Fibroblast of skin of scalp (primary cell): Measurements from ENCODE around the gene LSMEM2.
"Not testable (repeated sequence)": the region's sequence is repeated elsewhere in the genome, so short reads cannot be mapped to it uniquely, and the experiment has no call there.

Experiments
- DNase-seq: peaks from one replicate; pipeline ENCODE4 v3.0.0-alpha.2; 2013

The LSMEM2 gene

DNA sequence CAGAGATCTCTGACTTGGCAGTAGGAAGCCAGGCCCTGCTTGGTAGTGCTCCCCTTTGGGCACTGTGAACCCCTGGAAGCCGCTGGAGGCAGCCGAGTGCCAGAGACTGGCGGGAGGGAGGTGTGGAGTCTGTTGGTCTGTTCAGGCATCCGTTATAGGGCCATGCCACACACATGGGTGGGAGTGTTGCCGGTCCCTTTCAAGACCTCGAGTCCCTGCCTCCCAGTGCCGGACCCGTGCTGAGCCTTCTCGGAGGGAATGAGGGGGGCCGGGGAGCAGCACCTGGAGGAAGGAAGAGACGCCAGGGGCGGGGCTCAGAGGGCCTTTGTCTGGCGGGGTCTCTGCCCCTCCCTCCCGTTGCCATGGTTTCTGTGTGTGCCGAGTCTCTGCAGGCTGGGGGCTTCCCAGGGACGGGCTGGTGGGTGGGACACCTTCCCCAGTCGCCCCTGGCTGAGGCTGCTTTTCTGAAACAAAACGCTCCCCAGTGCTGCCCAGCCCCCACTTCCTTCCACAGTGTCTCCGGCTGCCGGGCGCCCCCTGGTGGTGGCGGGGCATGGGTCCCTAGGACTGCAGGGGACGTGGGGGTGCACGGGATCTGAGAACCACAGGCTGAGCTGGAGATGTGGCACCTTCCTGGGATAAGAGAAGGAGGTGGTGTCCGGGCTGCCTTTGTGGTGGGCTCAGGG is 32.9 kb upstream of the LSMEM2 start:
- peak; percentile 93 for DNase-seq

DNA sequence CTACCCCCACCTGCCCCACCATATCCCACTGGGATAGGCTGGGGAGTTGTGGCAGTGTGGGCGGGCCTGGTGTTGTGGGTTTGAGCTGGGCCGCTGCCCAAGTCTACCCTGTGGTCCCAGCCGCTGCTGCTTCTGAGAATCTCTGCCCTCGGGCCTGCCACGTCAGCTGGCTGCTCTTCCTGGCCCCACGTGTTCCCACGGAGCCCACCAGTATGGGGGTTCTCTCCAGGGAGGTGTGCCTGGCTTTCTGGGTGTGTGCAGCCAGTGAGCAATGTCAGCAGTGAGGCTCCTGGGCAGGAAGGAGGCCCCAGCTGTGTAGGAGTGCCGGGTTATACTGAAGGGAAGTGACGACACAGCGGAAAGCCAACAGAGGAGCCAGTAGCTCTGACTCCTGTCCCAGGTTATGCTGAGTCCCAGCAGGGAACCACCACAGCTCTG is 32.4 kb upstream of the LSMEM2 start:
- peak; percentile 97 for DNase-seq

DNA sequence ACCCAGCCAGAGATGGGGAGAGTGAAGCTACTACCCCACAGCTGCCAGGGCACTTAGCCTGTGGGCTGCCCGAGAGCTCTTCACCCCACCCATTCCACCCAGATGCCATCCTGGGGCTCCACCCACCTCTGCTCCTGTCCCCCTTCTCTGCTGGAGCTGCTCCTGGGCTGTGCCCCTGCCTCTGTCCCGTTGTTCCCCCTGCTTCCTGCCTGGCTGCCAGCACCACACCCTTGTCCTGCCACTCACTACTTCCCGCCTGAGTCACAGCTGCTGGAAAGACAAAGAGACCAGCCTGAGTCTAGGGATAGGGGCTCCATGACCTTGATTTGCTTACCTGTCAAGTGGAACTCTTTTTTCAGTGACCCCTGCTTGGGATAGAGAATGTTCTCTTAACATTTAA is 30.5 kb upstream of the LSMEM2 start:
- peak; percentile 47 for DNase-seq

DNA sequence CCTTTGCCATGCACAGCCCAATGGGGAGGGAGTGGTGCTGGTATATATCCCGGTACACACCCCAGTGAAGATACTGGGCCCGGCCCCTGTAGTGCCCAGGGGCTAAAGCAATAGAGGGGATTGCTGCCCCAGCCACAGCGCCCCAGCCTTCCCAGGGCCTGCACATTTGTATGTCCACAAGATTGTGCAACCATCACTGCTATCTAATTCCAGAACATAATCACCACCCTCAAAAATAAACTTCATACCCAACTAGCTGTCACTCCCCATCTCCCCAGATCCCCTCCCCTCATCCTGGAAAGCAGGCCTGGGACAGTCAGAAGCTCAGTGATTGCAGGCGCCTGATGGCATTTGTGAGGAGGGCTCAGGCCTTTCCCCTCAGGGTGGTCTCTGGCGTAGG is 29.4 kb upstream of the LSMEM2 start:
- DNase-seq, result no peak

DNA sequence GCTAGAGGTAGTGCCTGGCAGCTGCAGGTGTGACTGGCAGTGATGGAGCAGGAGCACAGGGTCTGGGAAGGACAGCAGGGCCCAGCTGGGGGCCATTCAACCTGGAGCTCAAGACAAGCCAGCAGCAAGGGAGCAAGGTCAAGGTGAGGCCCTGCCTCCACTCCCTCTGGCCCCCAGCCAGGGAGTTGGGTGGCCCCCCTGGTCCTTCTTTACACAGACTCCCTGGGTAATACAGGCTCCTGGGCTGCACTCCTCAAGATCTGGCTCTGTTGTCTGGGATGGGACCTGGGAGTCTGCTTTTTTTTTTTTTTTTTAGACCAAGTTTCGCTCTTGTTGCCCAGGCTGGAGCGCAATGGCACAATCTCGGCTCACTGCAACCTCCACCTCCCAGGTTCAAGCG is 28.4 kb upstream of the LSMEM2 start:
- DNase-seq, result no peak

DNA sequence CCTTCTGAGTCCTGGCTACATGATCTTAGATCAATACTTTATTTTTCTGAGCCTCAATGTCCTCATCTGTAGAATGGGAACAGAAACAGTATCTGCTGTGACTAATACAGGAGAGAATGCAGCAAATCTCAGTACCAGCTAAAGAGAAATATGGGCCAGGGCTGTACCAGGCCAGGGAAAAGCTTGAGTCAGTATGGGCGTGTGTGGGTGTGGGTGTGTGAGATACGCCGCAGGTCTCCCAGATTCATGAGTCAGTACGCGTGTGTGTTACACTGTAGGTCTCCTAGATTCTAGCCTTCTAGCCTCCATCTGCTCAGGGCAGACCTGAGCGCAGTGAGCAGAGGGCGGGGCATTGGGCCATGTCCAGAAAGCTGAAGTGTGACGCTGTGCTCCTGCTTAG is 27.7 kb upstream of the LSMEM2 start:
- DNase-seq, result no peak

DNA sequence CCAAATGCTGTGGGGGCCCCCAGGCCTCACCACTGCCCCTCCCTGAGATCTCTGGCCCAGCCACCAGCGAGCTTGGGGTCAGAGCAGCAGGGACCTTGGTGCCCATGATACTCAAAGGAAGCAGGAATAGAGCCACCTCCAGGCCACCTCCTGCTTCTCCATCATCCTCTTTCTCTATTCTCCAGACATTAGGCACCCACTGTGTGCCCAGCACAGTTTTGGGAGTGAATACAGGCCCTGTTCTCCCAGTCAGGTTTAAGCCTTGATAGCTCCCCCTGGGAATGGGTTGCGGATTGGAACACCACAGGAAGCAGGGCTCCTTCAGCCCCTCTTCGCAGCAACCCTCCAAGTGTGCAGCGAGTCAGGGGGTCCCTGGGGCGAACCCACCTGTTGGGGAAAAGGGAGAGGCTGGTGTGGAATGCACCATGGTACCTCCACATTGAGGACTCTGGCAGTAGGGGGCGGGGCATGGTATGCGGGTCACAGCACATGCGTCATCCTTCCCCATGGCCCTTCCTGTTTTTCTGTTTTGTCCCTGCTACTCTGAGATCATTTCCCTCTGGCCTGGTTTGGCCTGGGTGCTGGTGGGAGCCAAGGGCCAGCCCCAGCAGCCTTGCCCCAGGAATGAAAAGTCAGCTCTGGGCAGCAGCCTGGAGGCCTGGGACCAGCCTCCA is 24.2 kb upstream of the LSMEM2 start:
- no peak for DNase-seq

DNA sequence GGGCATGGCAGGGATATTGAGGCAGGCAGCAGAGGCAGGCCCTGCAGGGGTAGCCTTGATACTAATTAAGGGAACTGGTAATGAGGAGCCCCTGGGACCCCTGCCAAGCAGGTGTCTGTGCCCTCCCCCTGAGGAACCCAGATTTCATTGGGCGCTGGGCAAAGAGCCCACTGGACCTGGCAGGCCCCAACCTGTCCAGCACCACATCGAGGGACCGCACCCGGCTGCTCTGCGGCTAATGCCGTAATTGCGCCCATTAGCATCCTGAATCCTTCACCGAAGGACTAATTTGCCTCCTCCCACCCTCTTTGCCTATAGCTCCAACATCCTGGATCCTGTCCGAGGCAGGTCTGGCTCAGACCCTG is 23.7 kb upstream of the LSMEM2 start:
- no peak for DNase-seq

DNA sequence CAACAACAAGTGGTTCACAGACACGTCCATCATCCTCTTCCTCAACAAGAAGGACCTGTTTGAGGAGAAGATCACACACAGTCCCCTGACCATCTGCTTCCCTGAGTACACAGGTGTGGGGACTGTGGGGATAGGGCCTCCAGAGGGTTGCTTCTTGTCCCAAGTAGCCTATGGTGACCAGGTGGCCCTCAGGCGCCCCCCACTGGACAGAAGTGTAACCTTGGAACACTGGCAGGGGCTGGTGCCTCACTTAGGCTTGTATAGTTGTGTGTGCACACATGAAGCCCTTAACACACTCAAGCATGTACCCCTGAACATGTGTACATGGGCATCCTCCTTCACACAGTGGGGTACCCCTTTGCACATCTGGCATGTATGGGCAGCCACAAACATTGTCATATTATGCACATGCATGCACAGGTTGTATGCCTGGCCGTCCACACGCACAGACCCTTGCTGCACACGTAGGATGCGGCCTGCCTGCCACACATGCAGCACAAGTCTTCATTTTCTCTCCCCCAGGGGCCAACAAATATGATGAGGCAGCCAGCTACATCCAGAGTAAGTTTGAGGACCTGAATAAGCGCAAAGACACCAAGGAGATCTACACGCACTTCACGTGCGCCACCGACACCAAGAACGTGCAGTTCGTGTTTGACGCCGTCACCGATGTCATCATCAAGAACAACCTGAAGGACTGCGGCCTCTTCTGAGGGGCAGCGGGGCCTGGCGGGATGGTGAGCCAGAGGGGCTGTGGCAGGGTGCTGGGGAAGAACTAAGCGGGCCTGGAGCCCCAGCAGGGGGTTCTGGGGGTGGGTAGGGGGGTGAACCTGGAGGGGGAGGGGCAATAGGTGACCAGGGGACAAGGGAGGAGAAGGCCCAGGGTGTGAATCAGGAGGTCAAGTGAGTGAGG is 21.7 kb upstream of the LSMEM2 start:
- no peak for DNase-seq

DNA sequence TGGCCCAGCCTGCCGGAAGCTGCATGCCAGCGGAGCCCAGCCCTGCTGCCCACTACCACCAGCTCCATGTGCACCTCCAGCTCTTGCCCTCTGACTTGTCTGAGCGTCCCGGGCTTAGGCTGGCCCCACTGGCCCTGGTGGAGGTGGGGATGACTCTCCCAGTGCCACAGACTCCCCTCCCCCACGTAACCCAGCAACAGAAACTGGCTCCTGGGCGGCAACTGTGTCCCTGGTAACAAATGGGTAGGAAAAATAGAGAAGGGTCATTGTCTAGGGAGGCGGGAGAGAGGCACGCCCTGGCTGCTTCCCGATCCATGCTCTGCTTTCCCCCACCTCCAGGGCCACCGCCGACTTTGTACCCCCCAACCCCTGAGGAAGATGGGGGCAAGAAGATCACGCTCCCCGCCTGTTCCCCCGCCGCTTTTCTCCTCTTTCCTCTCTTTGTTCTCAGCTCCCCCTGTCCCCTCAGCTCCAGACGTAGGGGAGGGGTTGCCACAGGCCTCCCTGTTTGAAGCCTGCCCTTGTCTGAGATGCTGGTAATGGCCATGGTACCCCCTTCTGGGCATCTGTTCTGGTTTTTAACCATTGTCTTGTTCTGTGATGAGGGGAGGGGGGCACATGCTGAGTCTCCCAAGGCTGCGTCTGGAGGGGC is 20.7 kb upstream of the LSMEM2 start:
- DNase-seq, result no peak

DNA sequence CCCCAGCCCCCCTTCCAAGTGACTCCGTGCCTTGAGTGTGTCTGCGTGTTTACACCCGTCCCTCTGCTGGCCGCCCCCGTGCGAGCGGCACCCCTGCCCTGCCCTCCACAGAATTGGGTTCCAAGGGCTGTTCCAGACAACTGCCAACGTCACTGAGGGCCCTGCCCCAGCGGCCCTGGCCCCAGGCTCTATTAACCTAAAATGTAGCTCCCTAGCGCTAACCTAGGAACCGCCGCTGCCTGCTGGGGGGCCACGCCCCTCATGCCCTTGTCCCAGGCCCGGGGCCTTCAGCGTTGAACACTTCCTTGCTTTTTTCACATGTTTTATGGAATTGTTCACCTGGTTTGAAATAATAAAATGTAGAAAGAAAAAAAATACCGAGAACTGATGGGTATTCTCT is 19.9 kb upstream of the LSMEM2 start:
- DNase-seq, result no peak

DNA sequence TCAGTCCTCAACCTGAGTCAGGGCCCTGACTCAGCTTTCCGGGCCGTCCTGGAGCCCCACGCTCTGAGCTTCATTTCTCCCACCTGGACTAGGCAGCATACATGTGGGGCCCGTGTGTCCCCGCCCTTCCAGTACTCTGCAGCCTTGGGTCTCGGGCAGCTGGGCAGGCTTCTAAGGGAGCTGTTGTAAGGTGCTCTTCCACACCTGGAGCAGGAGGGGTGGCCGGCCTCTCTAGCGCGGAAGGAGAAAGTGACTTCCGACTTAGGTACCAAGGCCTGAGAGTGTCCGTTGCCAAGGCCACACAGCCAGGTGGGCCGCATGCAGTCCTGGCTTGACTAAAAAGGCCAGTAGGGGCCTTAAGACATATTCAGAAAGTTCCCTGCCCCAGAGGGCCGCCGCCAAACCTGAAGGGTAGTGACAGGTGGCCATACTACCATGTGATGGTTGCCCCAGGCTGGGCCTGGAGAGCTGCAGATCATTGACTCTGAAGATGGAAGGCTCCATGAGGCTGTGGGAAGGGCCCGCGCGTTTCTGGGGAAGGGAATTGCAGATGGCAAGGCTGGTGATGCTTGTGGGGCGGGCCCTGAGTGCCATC is 19.4 kb upstream of the LSMEM2 start:
- DNase-seq, result no peak

DNA sequence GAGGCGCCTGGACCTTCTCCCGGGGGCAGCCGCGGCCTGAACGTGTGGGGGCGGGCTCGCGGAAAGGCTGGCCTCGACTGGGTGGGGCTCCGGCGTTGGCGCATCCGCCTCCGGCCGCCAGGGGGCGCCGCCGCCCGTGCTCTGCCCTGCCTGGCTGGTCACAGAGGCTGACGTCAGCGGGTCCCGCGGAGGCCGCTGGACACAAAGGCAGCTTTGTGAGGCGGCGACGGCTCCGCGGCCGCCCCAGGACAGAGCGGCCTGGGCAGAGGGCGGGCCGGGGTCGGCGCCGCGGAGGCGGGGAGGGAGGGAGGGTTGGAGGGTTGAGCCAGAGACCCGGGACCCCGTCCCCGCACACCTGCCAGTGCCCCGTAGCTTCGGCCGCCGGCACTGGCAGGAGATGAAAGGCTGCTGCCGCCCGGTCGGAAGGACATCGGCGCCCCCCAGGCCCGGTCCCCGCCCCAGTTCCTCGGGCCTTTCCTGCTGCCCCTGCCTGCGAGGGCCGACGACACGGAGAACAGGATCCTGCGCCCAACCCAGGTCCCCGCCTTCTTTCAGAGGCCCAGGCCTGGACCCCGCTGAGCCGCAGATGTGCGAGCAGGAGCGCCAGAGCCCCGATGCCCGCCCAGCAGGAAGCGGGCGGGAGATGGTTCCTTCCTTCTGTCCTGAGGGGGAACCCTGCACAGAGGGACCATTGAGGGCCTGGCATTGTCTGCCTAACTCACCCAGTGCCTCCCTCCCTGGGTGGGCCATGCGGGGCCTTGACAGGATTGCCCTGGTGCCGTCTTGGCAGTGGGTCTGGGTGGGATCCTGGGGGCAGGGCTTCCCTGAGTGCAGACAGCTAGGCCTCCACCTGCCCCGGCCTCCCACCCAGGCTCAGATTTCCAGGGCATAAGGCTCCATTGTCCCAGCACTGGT is 18.6 kb upstream of the LSMEM2 start:
- peak; percentile 90 for DNase-seq

DNA sequence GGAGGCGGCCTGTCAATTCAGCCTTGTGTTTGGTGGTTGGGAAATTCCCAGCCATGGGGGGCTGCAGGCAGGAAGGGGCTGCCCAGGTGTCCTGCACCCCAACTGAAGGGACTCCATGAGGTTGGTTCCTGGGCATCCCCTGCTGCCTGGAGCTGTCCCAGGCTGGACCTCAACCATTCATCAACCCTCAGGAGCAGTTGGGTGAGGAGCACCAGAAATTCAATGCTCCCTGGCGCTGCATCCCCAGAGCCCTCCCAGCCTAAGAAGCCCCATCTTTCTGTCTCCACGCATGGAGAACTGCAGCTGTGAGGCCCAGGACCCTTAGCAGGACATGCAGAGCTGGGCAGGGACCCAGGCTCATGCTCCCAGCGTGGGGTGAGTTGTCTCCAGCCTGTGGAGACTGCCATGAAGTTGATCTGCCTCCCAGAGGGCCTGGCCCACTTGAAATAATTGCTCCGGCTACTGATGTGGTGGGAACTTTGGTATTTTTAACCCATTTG is 17.9 kb upstream of the LSMEM2 start:
- DNase-seq, result peak; percentile 37

DNA sequence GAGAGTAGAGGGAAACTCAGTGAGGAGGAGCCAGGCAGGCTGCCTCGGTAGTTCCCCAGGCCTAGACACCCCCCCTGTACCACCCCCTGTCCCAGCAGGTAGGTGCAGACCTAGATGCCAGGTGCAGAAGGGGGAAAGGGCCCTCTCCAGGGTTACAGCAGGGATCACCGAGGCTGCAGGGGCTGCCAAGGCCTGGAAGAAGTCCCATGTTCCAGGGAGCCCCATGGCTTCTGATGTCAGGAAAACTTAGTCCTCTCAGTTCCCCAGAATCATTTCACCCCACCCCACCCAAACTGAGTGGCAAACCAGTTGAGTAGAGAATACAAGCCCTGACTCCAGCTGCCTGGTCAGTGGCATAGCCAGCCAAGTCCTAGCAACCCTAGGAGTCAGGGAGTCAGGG is 17.4 kb upstream of the LSMEM2 start:
- DNase-seq, result no peak

DNA sequence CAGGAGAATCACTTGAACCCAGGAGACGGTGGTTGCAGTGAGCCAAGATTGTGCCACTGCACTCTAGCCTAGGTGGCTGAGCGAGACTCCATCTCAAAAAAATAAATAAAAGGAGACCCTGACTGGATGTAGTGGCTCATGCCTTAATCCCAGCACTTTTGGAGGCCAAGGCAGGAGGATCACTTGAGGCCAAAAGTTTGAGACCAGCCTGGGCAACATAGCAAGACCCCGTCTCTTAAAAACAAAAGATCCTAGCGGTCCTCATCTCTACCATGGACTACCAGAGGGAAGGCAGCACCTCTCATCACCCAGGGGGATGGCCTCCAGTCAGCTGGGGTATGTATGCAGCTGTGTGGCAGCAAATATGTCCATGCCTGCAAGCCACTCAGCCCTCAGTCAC is 16.7 kb upstream of the LSMEM2 start:
- not testable (repeated sequence) for DNase-seq

DNA sequence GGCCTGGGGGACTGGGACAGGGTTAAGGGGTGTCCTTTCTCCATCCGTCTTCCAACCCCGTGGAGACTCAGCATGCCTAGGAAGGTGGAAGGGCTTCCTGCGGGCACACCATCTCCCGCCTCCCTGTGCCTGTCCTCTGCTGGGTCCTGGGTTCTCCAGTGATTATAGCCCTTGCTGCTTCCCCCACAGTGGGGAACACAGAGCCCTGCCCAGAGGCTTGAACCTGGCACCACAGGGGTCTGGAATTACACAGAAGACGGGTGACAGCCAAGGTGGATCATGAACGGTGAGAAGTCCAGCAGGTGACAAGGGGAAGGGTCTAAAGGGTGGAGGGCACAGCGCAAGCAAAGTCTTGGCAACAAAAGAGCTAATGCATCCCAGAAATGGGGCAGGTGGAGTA is 16.1 kb upstream of the LSMEM2 start:
- no peak for DNase-seq

DNA sequence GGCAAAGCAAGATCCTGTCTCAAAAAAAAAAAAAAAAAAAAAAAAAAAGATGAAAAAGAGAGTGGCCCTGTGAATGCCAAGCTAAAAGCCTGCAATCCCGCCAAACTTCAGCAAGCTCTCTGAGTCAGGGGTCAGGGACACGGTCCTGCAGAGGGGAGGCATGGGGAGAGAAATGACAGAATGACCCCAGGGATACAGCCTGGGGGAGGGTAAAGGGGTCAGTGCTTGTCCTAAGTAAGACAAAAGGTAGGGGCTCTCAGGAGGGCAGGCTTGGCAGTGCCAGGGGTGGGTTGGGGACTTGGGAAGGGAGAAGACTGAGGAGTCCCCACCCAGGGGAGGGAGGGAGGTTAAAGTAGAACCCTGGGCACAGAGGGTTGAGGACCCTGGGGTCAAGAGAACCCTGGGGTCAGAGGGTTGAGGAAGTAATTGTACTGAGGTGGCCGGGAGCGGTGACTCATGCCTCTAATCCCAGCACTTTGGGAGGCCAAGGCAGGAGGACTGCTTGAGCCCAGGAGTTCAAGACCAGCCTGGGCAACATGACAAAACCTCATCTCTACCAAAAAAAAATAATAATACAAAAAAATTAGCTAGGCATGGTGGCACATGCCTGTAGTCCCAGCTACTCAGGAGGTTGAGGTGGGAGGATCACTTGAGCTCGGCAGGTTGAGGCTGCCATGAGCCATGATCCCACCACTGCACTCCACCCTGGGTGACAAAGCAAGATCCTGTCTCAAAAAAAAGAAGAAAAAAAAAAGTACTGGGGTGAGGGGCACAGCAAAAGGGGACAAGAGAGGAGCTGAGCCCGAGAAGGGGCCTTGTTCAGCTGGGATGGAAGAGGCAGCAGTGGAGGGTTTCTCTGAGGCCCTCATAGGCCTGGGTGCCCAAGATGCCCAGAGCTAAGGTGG is 15.2 kb upstream of the LSMEM2 start:
- DNase-seq, result no peak

DNA sequence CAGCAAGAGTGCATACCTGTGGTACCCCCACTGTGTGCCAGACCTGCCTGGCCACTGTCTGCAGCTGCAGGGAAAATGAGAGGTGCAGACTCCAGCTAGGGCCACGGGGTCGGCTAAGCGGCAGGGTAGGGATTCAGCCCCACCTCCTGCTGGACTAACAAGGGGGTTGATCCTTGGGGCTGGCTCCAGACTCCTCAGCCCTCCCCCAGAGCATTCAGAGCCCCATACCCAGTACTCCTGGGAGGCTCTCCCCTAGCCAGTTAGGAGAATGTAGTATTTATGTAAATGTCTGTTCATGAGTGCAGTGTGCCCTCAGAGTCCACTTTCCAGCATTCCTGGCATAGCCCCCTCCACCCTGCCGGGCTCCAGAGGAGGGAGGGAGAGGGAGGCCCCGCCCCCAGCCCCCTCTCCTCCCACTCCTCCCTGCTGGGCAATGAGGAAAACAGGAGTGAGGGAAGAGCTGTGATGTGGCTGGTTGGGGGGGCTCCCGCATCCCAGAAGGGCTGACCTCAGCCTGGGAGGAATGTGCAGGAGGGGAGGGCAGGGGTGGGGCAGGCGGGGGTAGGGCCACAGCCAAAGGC is 14.4 kb upstream of the LSMEM2 start:
- peak; percentile 99 for DNase-seq

DNA sequence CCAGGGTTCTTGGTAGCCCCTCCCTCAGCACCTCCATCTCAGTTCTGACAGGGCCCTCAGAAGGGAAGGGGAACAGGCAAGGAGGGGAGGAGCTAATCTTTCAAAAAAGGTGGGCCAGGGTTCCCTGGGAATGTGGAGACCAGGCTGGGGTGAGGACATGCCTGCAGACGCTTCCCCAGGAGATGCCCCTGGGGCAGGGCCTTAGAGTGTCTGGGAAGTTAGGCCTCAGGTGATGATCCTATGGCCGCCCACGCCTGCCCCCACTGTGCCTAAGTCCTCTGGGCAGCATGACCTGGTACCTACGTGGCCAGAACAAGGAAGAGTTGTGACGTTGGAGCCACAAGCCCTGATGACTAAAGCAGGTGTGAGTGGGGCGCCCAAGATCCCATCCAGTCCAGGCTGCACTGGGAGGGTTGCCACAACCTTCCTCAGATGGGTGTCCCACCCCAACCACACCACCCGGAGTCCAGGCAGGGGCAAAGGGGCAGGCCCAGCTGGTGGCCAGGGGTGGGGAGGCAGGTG is 13.9 kb upstream of the LSMEM2 start:
- no peak for DNase-seq
